HG02852 (cell line): ENCODE data around the gene LMNTD2.
"Not testable (repeated sequence)": the region's sequence is repeated elsewhere in the genome, so short reads cannot be mapped to it uniquely, and the experiment has no call there.

ENCODE experiments used
- ATAC-seq: cut with Tn5 transposase; IDR thresholded peaks from one replicate; pipeline ENCODE4 v1.9.1; 2021; ENCODE audit warnings: mild to moderate bottlenecking, moderate library complexity; ENCODE audit not compliant: unreplicated experiment

Gene LMNTD2

DNA sequence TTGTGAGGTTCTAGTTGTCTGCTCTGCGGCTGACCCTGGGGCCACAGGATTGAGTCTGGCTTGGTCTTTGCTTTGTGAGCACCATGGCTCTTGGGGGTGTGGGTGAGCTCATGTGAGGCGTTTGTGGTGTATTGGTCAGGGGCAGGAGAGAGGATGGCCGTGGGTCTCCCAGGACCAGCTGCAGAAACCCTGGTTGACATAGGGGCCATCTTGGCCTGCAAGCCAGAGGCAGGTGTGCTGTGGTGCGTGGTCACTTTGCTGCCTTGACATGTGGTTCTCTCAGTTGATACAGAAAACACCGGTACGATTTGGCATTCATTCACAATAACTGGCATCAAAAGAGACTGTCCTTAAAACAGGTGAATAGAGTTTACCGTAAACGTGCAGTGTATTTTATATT, 27.0 kb upstream of the LMNTD2 start:
- no peak for ATAC-seq

DNA sequence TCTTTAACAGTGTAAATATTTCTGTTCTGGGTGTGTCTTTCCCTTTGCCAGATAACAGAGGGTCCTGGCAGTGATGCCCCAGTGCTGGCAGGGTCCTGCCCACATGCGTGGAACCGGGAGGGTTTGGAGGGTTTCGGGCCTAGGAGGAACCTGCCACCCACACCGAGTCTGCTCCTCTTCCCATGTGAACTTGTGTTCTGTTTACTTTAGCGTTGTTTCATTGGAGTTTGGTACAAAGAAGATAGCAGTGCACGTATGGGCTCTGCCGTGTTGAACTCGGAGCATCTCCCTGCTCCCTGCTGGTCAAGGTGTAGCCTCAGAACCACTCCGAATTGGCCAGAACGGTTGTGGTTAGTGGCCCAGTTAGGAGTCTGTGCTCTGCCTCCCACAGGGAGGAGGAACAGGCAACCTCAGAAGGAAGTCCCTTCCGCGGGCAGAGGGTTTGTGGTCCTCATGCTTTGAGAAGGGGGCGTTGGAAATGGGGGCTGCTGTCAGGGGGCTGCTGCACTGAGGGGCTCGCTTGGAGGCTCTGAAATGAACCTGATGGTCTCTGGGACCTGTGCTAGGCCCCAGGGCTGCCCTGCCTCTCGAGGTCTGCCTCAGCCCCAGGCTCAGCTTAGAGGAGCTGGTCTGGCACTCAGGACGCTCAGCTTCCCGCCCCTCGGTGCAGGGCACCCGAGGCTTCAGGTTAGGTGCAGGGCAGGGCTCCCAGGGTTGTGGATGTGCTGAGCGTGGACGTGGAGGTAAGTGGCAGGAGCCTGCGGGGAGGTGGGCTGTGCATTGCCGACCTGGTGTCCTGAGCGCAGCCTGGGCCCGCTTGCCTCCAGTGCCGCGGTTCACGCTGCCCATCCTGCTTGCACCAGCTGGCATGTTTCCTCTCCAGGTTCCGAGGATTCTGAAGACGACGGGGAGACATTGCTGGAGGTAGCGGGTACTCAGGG, 26.1 kb upstream of the LMNTD2 start:
- ATAC-seq = no peak

DNA sequence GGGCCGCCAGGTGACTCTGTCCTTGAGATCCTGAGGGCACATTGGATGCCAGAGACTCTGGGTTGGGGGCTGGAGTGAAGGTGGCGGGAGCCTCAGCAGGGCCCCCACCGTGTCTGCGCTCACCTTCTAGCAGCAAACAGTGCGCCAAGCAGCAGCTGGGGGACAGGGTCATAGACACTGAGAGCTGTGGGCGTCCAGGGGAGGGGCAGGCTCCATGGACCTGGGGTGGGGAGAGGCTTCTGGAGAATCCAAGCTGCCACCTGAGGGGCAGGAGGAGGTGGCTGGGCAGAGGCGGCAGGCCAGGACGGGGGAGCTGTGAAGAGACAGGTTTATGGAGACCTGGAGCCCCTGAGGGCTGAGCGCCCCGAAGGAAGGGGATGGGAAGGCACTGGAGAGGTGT, 23.7 kb upstream of the LMNTD2 start:
- ATAC-seq = no peak

DNA sequence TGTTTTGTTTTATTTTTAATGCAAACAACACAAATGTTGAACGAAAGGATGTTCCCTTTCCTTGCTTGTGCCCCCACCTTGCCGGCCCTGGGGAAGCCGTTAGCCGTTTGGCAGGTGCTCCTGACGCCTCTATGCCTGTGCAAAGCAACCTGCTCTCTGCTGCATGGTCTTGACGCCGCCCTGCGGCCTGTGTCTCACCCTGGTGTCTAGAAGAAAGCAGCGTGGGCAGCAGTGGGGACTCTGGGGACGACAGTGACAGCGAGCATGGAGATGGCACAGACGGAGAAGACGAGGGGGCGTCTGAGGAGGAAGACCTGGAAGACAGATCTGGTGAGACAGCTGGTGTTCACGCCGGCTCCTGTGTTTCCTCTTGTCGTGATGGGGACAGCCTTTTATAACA, 21.2 kb upstream of the LMNTD2 start:
- ATAC-seq = no peak

DNA sequence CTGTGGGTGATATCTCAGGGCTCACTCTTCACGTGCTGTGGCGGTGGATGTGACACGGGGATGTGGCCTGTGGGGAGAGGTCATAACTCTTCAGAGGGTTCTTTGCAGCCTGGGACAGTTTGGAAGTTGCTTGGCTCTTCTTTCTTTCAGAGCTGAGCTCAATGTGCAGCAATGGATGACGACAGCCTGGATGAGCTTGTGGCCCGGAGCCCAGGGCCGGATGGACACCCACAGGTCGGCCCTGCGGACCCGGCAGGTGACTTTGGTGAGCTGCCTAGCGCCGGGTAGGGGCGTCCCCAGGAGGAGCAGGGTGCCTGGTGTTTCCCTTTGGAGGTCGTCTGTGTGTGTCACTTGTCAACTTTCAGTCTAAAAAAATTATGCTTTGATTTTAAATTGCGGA, 20.8 kb upstream of the LMNTD2 start:
- no peak for ATAC-seq

DNA sequence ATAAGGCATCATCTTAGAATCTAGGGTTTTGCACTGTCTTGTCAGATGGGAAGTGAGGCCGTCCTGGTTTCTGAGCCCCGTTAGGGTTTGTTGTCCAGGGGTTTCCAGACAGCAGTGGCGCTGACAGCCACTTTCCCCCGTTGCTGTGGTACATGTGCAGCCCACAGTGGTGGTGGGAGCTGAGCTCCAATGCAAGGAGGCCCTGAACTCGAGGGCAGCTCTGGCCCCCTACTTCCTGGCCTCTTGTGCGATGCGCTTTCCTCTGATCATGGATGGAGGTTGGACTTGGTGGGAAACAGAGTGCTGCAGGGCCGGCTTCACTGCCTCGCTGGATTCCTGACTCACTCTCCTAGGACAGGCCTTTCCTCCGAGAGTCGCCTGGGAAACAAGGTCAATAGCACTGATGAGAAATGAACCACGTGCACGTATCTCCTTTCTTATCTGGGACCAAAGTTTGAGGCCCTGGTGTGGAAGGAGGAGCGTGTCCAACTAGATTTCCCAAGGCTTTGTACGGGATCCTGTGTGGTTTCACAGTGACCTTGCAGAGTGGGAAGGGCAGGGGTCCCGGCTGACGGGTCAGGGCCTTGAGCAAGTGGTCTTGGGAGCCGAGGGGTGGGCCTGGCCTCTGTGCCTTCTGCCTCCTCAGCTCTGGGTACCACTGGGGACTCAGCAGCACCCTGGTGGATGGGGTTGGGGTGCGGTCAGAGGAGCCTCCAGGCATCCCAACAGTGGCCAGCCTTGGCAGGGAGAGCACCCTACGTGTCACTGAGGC, 19.5 kb upstream of the LMNTD2 start:
- ATAC-seq = no peak

DNA sequence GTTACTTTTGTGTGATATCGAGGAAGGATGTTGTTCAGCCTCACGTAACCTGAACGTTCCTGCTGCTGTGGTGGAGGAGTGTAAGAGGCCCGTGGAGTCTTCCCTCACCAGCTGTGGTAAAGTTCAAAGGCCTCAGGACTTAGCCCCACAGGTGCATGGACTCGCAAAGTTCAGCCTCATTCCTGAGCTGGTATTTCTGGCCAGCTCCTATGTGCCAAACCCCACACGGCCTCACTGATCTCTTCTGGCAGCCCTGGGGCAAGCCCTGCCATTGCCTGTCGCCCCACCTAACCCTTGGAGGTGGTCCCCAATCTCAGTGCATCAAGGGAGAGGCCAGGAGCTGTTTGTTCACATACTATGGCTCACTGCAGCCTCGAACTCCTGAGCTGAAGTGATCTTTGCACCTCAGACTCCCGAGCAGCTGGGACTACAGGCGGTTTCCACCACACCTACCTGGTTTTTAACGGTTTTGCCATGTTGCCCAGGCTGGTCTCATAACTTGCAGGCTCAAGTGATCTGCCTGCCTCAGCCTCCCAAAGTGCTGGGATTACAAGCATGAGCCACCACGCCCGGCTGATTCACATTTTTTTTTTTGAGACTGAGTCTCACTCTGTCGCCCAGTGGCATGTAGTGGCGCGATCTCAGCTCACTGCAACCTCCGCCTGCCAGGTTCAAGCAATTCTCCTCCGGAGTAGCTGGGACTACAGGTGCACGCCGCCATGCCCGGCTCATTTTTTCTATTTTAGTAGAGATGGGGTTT, 17.9 kb upstream of the LMNTD2 start:
- ATAC-seq = no peak

DNA sequence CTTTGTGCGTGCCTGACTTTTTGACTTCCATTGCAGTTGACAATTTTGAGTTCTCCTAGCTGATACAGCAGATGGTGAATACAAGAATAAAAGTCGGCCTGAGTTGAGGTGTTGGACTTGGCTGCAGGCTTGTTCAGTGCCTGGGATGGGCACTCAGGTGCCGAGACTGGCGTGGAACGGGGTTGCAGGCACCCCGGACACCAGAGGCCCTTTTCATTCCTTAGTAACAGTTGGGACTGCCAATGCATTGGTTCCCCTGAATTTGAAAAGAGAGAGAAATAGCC, 17.0 kb upstream of the LMNTD2 start:
- no peak for ATAC-seq

DNA sequence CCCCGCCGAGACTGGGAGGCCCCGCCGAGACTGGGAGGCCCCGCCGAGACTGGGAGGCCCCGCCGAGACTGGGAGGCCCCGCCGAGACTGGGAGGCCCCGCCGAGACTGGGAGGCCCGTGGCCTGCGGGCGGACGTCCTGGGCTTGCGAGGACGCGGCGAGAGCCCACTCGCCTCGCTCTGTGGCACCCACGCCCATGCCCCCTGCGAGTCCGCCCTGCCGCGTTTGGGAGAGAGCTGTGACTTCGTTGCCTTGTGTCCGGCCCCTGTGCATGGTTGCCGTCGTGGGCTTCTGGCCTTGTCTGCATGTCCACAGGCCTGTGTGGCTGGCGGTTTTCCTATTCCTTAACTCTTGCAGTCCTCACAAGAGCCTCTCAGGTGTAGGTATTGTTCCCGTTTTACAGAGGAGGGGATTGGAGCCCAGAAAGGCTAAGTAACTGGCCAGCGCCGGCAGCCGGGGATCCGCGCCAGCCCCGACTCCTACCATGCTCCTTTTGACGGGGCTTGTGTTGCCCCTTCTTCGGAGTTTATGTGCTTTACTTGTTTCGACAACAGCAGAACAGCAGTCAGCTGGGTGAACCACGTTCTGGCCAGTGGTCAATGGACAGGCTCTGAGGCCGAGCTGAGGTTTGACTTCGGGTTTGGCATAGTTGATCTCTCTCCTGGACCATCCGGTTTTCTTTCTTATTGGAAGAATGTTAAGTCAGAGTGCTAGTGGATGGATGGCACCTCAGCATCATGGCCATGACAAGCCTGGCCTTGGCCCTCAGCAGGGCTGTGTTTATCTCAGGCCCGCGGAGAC, 16.5 kb upstream of the LMNTD2 start:
- no peak for ATAC-seq

DNA sequence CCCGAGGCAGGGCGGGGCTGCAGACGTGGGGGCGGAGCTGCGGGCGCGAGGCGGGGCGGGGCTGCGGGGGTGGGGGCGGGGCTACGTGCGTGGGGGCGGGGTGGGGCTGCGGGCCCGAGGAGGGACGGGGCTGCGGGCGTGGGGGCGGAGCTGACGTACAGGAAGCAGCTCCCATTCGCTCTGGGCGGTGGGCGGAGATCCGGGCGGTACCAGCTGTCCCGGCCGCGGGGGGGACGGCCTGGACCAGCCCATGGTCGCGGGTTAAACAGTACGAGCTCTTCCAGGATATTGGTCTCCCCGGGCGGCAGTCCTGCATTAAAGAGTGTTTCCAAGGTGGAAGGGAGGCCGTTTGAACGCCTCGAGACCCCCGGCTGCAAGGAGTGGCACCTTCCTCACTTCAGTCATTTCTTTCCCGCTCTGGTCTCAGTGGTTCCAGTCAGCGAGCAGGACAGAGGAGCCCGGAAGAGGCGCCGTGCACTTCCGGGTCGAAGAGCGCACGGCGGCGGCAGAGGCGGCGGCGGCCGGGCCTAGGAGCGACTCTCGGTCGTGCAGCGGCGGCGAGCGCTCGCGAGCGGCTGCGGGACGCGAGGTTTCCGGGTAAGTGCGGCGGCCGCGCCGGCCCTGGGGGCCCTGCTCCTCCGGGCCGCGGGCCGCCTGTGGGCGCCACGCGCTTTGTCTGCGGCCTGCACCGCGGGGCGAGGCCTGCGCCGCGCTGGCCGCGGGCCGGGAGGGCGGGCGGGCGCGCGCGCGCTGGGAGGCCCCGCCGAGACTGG, 15.6 kb upstream of the LMNTD2 start, which contains the start of gene PHRF1:
PHRF1 (plus strand) TSS at position 475 of the 773 bp plus-strand sequence. CDS start 5,043 bp downstream, outside the sequence.
- peak; percentile 82 for ATAC-seq

DNA sequence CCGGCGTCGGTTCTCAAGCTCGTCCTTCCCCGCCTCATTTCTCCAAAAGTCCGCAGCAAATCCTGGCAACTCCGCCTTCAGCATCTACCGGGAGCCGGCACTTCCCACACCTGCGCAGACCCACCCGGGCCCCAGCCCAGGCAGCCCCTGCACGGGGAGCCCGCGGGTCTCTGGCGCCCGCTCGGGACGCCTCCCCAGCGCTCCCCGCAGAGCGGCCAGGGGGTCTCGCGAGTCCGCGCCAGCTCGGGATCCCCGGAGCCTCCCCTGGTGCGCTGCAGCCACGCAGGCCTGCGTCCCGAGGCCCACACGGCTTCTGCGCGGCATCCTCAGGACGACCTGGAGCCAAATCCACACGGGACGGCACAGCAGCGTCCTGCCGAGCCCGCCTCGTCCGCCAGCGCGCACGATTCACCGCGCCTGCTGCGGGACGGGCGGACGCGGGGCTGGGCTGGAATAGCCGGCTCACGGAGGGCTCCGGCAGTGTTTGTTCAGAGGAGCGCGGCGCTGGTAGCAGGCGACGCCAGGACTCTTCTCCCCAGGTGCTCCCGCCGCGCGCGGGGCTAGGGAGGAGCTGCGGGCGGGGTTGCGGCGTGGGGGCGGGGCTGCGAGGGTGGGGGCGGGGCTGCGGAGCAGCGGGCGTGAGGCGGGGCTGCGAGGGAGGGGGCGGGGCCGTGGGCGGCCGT, 14.9 kb upstream of the LMNTD2 start:
- ATAC-seq = peak; percentile 29

DNA sequence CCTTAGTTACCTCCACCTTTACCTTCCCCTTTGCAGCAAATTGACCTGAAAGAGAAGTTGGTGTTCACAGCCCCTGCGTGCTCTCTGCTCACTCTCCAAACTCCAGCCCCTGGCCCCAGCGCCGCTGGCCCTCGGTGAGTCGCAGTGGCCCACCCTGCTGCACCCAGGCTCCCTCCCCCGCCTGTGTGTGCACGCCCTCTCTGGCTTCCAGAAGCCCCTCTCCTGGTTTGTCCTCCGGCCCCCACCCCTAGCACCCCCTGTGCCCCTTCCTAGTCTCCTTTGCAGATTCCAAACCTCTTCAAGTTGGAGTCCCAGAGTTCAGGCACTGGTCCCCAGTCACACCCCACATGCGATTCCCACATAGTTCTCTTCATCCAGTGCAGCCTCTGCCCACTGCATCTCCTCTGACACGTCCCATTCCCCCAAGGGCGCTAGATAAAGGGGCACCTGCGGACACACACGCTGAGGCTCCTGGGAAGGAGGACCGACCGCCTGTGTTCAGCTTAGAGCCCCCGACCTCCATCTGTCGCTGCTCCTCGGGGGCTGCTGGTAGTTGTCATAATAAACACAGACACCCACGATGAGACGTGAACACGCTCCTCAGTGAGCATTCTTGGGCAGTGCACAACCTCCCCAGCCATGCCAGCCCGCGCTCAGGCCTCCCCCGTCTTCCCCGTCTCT, 14.2 kb upstream of the LMNTD2 start:
- no peak for ATAC-seq

DNA sequence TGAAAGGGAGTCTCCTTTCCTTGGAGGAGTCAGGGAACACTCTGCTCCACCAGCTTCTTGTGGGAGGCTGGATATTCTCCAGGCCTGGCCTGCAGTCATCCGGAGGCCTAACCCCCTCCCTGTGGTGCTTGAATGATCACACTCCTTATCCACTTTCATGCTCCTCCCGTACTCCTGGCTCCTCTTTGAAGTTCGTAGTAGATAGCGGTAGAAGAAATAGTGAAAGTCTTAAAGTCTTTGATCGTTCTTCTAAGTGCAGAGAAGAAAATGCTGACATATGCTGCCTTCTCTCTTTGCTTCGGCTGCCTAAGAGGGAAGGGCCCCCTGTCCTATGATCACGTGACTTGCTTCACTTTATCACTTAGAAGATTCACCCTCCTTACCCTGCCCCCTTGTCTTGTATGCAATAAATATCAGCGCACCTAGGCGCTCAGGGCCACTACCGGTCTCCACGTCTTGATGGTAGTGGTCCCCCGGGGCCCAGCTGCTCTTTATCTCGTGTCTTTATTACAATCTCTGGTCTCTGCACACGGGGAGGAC, 13.6 kb upstream of the LMNTD2 start:
- not testable (repeated sequence) for ATAC-seq

DNA sequence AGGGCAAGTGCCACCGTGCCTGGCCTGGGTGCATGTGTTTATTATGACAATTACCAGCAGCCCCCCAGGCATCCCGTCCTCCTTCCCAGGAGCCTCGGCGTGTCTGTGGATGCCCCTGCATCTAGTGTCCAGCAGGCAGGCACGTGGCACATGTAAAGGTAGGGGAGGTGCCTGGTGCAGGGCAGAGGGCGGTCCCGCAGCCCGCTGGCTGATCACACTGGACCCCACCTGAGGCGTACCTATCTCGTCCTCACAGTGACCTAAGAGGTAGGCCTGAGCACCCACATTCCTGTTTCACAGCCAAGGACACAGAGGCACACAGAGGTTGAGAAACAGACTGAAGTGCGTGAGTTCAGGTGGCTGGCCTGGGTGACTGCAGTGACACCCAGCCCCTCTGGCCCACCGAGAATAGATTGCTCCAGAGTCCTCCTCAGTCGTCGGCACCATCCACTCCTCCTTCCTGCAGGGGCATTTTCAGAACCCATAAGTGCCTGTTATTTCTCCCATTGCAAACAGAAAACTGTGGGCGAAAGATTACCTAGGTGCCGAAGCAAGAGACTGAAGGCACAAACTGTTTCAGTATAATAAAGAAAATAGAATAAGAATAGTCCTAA, 12.7 kb upstream of the LMNTD2 start:
- ATAC-seq = no peak

DNA sequence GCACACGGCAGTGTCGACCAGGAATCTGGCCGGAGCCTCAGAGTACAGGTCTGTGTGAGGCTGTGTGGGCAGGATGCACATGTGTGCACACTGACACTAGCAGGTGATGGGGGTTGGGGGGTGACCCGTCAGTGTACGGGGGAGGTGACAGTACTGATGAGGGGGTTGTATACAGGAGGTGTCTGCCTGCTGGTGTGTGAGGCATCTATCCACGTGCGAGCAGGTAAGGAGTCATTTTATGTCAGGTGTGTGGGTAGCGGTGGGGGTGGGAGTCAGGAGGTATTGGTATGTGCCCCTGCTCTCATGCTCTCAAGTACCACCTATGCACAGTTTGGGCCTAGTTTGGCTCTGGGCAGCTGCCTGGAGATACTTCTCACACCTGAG, 11.3 kb upstream of the LMNTD2 start:
- no peak for ATAC-seq

DNA sequence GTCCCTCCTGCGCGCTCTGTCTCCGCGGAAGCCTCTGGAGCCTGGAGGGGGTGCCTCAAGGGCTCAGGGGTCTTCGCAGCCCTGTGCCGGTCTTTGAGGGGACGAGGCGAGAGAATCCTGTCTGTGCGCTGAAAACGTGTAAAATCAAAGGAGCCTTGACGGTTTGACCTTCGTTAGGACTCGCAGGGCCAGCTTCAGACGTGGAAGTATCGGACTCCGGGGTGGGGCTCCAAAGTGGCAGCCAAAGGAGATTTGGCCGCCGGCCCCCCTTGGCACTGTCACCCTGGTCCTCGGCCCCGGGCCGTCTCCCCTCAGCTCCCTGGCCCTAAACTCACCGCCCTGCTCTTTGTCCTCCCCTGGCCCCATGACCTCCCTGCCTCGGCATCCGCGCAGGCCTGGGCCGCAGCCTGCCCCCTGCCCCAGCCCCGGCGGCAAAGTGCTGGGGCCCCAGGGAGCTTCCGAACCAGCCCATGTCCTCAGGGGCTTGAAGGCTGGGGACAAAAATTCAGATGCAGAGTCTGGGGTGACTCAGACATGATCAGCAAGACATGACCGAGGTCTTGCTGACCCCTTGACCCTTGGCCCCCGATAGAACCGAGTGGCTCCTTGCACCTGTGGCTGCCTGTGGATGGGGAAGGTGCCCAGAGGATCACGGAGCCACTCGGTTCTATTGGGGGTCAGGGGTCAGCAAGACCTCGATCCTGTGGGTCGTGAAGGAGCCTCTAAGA, 8.8 kb upstream of the LMNTD2 start:
- no peak for ATAC-seq
